OCI-LY1 (cell line): ENCODE data around the gene LGALSL.

Source experiments
- H2AFZ ChIP-seq: fragments of 200-600 bp; sonication (generic), shearing (Covaris generic); 2 replicates; pipeline ENCODE4 v1.6.0; 2014; ENCODE audit warnings: antibody characterized with exemption, mild to moderate bottlenecking, low read length
- H3F3A ChIP-seq: fragments of 200-600 bp; sonication (generic), shearing (Covaris generic); 2 replicates; pipeline ENCODE4 v1.6.0; 2014; ENCODE audit warnings: mild to moderate bottlenecking, antibody characterized with exemption, low read length, moderate library complexity; ENCODE audit not compliant: insufficient read depth
- H3K27ac ChIP-seq: fragments of 200-600 bp; sonication (generic); 2 replicates; pipeline ENCODE4 v1.5.1; 2014; ENCODE audit warnings: low read length, mixed run types, mild to moderate bottlenecking, low read depth; ENCODE audit not compliant: poor library complexity, severe bottlenecking
- H3K27me3 ChIP-seq: fragments of 200-600 bp; sonication (generic); 2 replicates; pipeline ENCODE4 v1.6.0; 2014; ENCODE audit warnings: antibody characterized with exemption, mild to moderate bottlenecking, low read length, moderate library complexity; ENCODE audit not compliant: insufficient read depth
- H3K36me3 ChIP-seq: fragments of 200-600 bp; sonication (generic); 2 replicates; pipeline ENCODE4 v1.6.1; 2014; ENCODE audit warnings: mild to moderate bottlenecking, antibody characterized with exemption, low read length, moderate library complexity, mixed read lengths; ENCODE audit not compliant: insufficient read depth
- H3K4me1 ChIP-seq: fragments of 200-600 bp; sonication (generic); 2 replicates; pipeline ENCODE4 v1.5.1; 2014; ENCODE audit warnings: mild to moderate bottlenecking, low read length, moderate library complexity; ENCODE audit not compliant: insufficient read depth, severe bottlenecking
- H3K4me2 ChIP-seq: fragments of 200-600 bp; sonication (generic), shearing (Covaris generic); 2 replicates; pipeline ENCODE4 v1.6.1; 2014; ENCODE audit warnings: low read length
- H3K4me3 ChIP-seq: fragments of 200-600 bp; sonication (generic); 2 replicates; pipeline ENCODE4 v1.5.1; 2014; ENCODE audit warnings: low read length, low read depth, mild to moderate bottlenecking, mixed read lengths; ENCODE audit not compliant: poor library complexity, severe bottlenecking
- H3K79me2 ChIP-seq: fragments of 200-600 bp; shearing (Covaris generic); 2 replicates; pipeline ENCODE4 v1.6.1; 2016; ENCODE audit warnings: mixed run types, low read length, mixed read lengths; ENCODE audit not compliant: insufficient read depth
- H3K9ac ChIP-seq: fragments of 200-600 bp; sonication (generic), shearing (Covaris generic); 2 replicates; pipeline ENCODE4 v1.6.1; 2014; ENCODE audit warnings: mild to moderate bottlenecking, low read length, mixed read lengths
- H3K9me2 ChIP-seq: fragments of 200-600 bp; sonication (generic), shearing (Covaris generic); 2 replicates; pipeline ENCODE4 v1.6.1; 2014; ENCODE audit warnings: low read depth, mild to moderate bottlenecking, low read length, mixed read lengths
- H3K9me3 ChIP-seq: fragments of 200-600 bp; shearing (Covaris generic); 2 replicates; pipeline ENCODE4 v1.6.1; 2014; ENCODE audit warnings: low read length, mixed read lengths
- H4K20me1 ChIP-seq: fragments of 200-600 bp; sonication (generic), shearing (Covaris generic); 2 replicates; pipeline ENCODE4 v1.6.0; 2016; ENCODE audit warnings: mild to moderate bottlenecking, low read length; ENCODE audit not compliant: insufficient read depth
- EZH2 ChIP-seq: fragments of 200-600 bp; sonication (generic), shearing (Covaris generic); IDR thresholded peaks from 2 replicates; pipeline ENCODE4 v1.8.0; 2017; ENCODE audit warnings: borderline replicate concordance, mixed run types, mild to moderate bottlenecking, antibody characterized with exemption, low read length, moderate library complexity, mixed read lengths
- TF ChIP-seq, protein P1 (sequence below): fragments of 200-600 bp; sonication (generic), shearing (Covaris generic); IDR thresholded peaks from 2 replicates; pipeline ENCODE4 v1.5.1; 2017; ENCODE audit warnings: mild to moderate bottlenecking, antibody characterized with exemption, low read length, moderate library complexity, mixed read lengths

LGALSL gene

DNA sequence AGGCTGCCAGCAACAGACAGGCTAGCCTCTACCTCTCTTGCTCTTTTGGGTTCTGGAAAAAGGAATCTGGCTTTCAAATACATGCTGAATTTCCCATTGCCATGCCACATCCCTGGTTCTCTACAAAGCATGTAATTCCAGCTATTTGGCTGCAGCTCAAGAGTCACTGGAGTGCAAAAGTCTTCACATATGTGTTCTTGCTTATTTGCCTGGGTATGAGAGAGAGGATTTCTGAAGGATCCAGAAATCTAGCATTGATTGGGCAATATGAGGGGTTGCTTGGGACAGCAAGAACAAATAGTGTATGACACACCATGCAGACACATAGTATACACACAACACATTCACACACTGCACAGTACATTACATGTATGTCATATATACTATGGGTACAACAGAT, 30.7 kb upstream of the LGALSL start:
- Histone ChIP-seq H3K36me3 (no peaks in the 10 kb centered on the region), H3K9me3 (no peaks in the 10 kb centered on the region), H3K27me3 (peaks cover 3% of the 10 kb centered on the region; the same call in 1 of the 2 replicates), H4K20me1 (no peaks in the 10 kb centered on the region), H3K4me1 (no peaks in the 10 kb centered on the region), H3K79me2 (no peaks in the 10 kb centered on the region), H3K9ac (no peak overlapping the region), H3K27ac (no peak overlapping the region), H3K4me3 (no peak overlapping the region), H3K9me2 (no peaks in the 10 kb centered on the region), H3K4me2 (no peak overlapping the region), H3F3A (no peaks in the 10 kb centered on the region), H2AFZ (no peak overlapping the region)
- no peak for TF ChIP-seq EZH2
- TF ChIP-seq, protein P1, sequence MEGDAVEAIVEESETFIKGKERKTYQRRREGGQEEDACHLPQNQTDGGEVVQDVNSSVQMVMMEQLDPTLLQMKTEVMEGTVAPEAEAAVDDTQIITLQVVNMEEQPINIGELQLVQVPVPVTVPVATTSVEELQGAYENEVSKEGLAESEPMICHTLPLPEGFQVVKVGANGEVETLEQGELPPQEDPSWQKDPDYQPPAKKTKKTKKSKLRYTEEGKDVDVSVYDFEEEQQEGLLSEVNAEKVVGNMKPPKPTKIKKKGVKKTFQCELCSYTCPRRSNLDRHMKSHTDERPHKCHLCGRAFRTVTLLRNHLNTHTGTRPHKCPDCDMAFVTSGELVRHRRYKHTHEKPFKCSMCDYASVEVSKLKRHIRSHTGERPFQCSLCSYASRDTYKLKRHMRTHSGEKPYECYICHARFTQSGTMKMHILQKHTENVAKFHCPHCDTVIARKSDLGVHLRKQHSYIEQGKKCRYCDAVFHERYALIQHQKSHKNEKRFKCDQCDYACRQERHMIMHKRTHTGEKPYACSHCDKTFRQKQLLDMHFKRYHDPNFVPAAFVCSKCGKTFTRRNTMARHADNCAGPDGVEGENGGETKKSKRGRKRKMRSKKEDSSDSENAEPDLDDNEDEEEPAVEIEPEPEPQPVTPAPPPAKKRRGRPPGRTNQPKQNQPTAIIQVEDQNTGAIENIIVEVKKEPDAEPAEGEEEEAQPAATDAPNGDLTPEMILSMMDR = no peak

DNA sequence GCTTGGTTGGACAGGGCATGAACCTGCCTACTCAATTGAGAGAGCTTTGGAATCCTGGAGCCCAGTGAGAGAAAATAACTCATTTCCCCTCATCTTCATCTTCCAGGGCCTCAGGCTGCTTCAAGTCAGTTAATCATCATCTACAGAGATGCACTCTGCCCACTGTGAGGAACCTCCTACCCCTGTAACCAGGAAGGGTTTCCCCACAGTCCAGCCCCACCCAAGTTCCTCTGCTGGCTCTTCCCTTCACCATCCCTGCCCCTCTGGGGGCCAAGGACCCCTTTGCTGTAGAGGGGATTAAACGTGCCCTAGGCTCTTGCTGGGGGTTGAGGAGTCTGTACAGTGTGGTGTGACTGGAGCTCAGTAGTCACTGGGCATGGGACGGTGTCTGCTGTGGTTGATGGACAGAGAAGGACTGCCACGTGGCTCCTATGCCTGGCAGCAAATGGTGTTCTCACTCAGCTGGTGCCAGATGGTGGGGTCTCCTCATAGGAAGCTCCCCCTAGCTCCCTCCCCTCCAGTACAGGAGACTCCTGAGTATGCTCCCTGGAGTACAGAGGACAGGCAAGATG, 29.5 kb upstream of the LGALSL start:
- no peak overlapping the region for H2AFZ ChIP-seq
- no peak overlapping the region for H3K4me2 ChIP-seq
- H3K27me3 ChIP-seq = peaks cover 3% of the 10 kb centered on the region; the same call in 1 of the 2 replicates
- no peaks in the 10 kb centered on the region for H3K36me3 ChIP-seq
- H3K27ac ChIP-seq = no peak overlapping the region
- no peaks in the 10 kb centered on the region for H3K9me2 ChIP-seq
- H3K79me2 ChIP-seq = no peaks in the 10 kb centered on the region
- no peak for TF ChIP-seq EZH2
- TF ChIP-seq, protein P1 = no peak
- no peaks in the 10 kb centered on the region for H3F3A ChIP-seq
- H3K9ac ChIP-seq = no peak overlapping the region
- no peak overlapping the region for H3K4me3 ChIP-seq
- no peaks in the 10 kb centered on the region for H4K20me1 ChIP-seq
- no peaks in the 10 kb centered on the region for H3K9me3 ChIP-seq
- H3K4me1 ChIP-seq = no peaks in the 10 kb centered on the region

DNA sequence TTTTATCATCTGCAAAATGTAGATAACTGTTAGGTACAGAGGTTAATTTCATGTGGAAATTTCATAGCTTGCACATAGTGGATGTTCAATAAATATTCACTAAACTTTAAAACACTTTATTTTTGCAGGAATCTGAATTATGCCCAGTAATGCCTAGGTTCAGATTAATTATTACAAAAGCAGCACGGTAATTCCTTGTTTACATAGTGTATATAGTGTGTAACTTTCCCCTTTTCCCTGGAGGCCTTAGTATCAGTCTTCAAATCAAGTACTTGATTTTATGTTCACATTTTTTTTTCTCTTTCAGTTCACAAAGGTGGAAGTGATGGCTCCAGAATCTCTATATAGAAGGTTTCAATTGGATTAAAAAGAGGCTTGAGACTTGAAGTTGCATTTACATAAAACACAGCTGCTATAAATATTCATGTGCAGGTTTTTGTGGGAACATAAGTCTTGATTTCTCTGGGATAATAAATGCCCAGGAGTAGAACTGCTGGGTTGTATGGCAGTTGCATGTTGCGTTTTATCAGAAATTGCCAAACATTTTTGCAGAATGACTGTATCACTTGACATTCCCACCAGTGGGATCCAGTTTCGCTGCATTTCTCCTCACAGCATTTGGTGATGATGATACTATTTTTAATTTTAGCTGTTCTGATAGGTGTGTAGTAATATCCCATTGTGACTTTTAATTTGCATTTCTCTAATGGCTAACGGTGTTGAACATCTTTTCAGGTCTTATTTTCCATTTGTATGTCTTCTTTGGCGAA, 27.6 kb upstream of the LGALSL start:
- no peaks in the 10 kb centered on the region for H3F3A ChIP-seq
- H3K9me3 ChIP-seq = no peaks in the 10 kb centered on the region
- no peak overlapping the region for H3K4me2 ChIP-seq
- no peak overlapping the region for H2AFZ ChIP-seq
- no peak overlapping the region for H3K4me3 ChIP-seq
- H3K9ac ChIP-seq = no peak overlapping the region
- no peaks in the 10 kb centered on the region for H3K9me2 ChIP-seq
- TF ChIP-seq, protein P1 = no peak
- TF ChIP-seq EZH2 = no peak
- no peaks in the 10 kb centered on the region for H4K20me1 ChIP-seq
- H3K27ac ChIP-seq = no peak overlapping the region
- no peaks in the 10 kb centered on the region for H3K36me3 ChIP-seq
- no peaks in the 10 kb centered on the region for H3K4me1 ChIP-seq
- H3K27me3 ChIP-seq = peaks cover 3% of the 10 kb centered on the region; the same call in 1 of the 2 replicates
- no peaks in the 10 kb centered on the region for H3K79me2 ChIP-seq
